Ectodermal cell (in vitro differentiated cells): ENCODE data around the gene HDGFL2.
A peak's percentile ranks its signal among the peaks of the same experiment; 100 is the strongest.

Experiments used
- H3K27ac ChIP-seq: 2 replicates; pipeline ENCODE4 v1.7.0; 2013; ENCODE audit warnings: mild to moderate bottlenecking, low read depth, low read length; ENCODE audit not compliant: insufficient read depth, poor library complexity, severe bottlenecking
- H3K27me3 ChIP-seq: 2 replicates; pipeline ENCODE4 v1.7.0; 2013; ENCODE audit warnings: mild to moderate bottlenecking, low read length; ENCODE audit not compliant: insufficient read depth, control insufficient read depth, poor library complexity, severe bottlenecking
- H3K36me3 ChIP-seq: one replicate; pipeline ENCODE4 v1.7.0; 2013; ENCODE audit warnings: low read length; ENCODE audit not compliant: control insufficient read depth, insufficient read depth
- H3K4me1 ChIP-seq: one replicate; pipeline ENCODE4 v1.7.0; 2013; ENCODE audit warnings: low read length; ENCODE audit not compliant: control insufficient read depth, insufficient read depth
- H3K4me3 ChIP-seq: 2 replicates; pipeline ENCODE4 v1.7.0; 2013; ENCODE audit warnings: low read depth, low read length, control low read depth; ENCODE audit not compliant: insufficient read depth
- H3K9me3 ChIP-seq: 2 replicates; pipeline ENCODE4 v1.7.0; 2013; ENCODE audit warnings: mild to moderate bottlenecking, low read length, moderate library complexity; ENCODE audit not compliant: control insufficient read depth
- WGBS, 2 experiments: methylation state at CpG; one replicate each; pipeline ENCODE4 v1.1.7; 2013; ENCODE audit warnings: missing lambda C conversion rate in 2 of 2; 5-methylcytosine and 5-hydroxymethylcytosine counted together

HDGFL2 gene

GRCh38 chr19:4499318-4499717, 27.2 kb downstream of the HDGFL2 start:
- Histone ChIP-seq H3K36me3 (peaks cover 33% of the 10 kb centered on the region), H3K4me3 (no peak overlapping the region), H3K27ac (no peak overlapping the region), H3K4me1 (peaks cover 4% of the 10 kb centered on the region), H3K9me3 (no peaks in the 10 kb centered on the region), H3K27me3 (no peaks in the 10 kb centered on the region)
- 95 to 96% methylated on average over 23 of the region's 23 CpGs for WGBS, 2 experiments

GRCh38 chr19:4499855-4500254, 27.8 kb downstream of the HDGFL2 start:
- H3K4me1 ChIP-seq: peaks cover 4% of the 10 kb centered on the region
- H3K27ac ChIP-seq: no peak overlapping the region
- H3K4me3 ChIP-seq: no peak overlapping the region
- no peaks in the 10 kb centered on the region for H3K27me3 ChIP-seq
- H3K36me3 ChIP-seq: peaks cover 34% of the 10 kb centered on the region
- H3K9me3 ChIP-seq: no peaks in the 10 kb centered on the region
- 94 to 97% methylated on average over 15 of the region's 15 CpGs for WGBS, 2 experiments

- Histone ChIP-seq H3K4me1 (peaks cover 4% of the 10 kb centered on the region), H3K9me3 (no peaks in the 10 kb centered on the region), H3K4me3 (no peak overlapping the region), H3K27ac (no peak overlapping the region), H3K36me3 (peaks cover 34% of the 10 kb centered on the region), H3K27me3 (no peaks in the 10 kb centered on the region)
- 95% methylated on average over 29 of the region's 29 CpGs for WGBS, 2 experiments
These were observed 28.9 kb downstream of the HDGFL2 start for GRCh38 chr19:4500841-4501591.

GRCh38 chr19:4501691-4502090, 29.6 kb downstream of the HDGFL2 start:
- H3K4me3 ChIP-seq: no peak overlapping the region
- peaks cover 4% of the 10 kb centered on the region for H3K4me1 ChIP-seq
- no peaks in the 10 kb centered on the region for H3K27me3 ChIP-seq
- H3K27ac ChIP-seq: no peak overlapping the region
- no peaks in the 10 kb centered on the region for H3K9me3 ChIP-seq
- peaks cover 27% of the 10 kb centered on the region for H3K36me3 ChIP-seq
- 93% methylated on average over 25 of the region's 25 CpGs for WGBS, 2 experiments

GRCh38 chr19:4502282-4503131, 30.4 kb downstream of the HDGFL2 start:
- no peak overlapping the region for H3K27ac ChIP-seq
- no peaks in the 10 kb centered on the region for H3K27me3 ChIP-seq
- no peak overlapping the region for H3K4me3 ChIP-seq
- no peaks in the 10 kb centered on the region for H3K9me3 ChIP-seq
- 93% methylated on average over 37 of the region's 37 CpGs for WGBS, 2 experiments
- H3K36me3 ChIP-seq: peaks cover 25% of the 10 kb centered on the region
- H3K4me1 ChIP-seq: peaks cover 4% of the 10 kb centered on the region

GRCh38 chr19:4503132-4503824, 31.2 kb downstream of the HDGFL2 start:
- Histone ChIP-seq H3K4me1 (peaks cover 4% of the 10 kb centered on the region), H3K9me3 (no peaks in the 10 kb centered on the region), H3K27ac (peak overlapping the region; percentile 50), H3K4me3 (no peak overlapping the region), H3K27me3 (no peaks in the 10 kb centered on the region), H3K36me3 (peaks cover 17% of the 10 kb centered on the region)
- 85% methylated on average over 25 of the region's 25 CpGs for WGBS, 2 experiments

GRCh38 chr19:4503825-4504170, 31.7 kb downstream of the HDGFL2 start:
- peaks cover 4% of the 10 kb centered on the region for H3K4me1 ChIP-seq
- no peaks in the 10 kb centered on the region for H3K27me3 ChIP-seq
- H3K9me3 ChIP-seq: no peaks in the 10 kb centered on the region
- H3K36me3 ChIP-seq: peaks cover 15% of the 10 kb centered on the region
- 90 to 91% methylated on average over 10 of the region's 10 CpGs for WGBS, 2 experiments
- no peak overlapping the region for H3K4me3 ChIP-seq
- H3K27ac ChIP-seq: no peak overlapping the region

GRCh38 chr19:4504297-4504701, 32.2 kb downstream of the HDGFL2 start:
- Histone ChIP-seq H3K4me1 (peaks cover 4% of the 10 kb centered on the region), H3K27ac (no peak overlapping the region), H3K27me3 (no peaks in the 10 kb centered on the region), H3K36me3 (peaks cover 15% of the 10 kb centered on the region), H3K4me3 (no peak overlapping the region), H3K9me3 (no peaks in the 10 kb centered on the region)
- WGBS, 2 experiments: 94 to 95% methylated on average over 23 of the region's 23 CpGs

GRCh38 chr19:4504891-4505569, 32.9 kb downstream of the HDGFL2 start:
- Histone ChIP-seq H3K27me3 (no peaks in the 10 kb centered on the region), H3K9me3 (no peaks in the 10 kb centered on the region), H3K27ac (no peak overlapping the region), H3K4me1 (peaks cover 4% of the 10 kb centered on the region), H3K36me3 (peaks cover 11% of the 10 kb centered on the region), H3K4me3 (no peak overlapping the region)
- WGBS, 2 experiments: 86 to 88% methylated on average over 15 of the region's 15 CpGs
